ENCODE results near the gene KRTDAP.
A peak's percentile ranks its signal among the peaks of the same experiment; 100 is the strongest.

Gene KRTDAP

DNA sequence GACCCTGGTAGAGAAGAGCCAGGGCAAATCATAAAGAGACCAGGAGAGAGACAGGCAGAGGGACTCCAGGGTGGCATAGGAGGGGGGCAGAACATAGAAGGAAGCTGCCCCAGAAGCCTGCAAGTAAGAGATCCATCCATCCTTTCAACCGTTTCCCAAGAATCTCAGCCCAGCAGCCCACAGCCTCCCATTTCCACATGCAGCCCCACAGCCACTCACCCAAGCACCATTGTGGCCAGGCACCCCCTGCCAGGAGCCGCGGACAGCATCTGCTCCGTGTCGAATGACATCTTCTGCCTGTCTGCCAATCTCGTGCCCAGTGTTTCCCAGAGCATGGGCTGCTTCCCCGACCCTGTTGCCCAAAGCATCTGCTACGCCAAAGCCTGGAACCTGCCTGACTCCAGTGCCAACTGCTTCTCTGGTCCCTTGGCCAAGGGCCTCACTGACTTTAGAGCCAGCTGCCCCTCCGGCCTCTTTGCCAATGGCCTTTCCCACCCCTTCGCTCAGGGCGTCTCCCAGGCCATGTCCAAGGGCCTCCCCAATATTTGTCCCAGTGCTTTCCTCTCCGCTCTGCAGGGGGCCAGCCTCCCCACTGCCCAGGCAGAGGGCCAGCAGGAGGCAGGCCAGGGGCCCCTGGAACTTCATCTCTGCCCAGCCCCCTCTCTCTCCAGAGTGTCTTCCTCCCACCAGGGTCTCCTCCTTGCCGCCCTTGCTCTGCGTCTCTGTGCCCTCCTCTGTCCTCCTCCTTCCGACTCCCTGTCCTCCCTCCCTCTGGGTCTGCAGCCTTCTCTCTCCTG lies 22.8 kb upstream of the KRTDAP start:
- DNase-seq, result no peak

DNA sequence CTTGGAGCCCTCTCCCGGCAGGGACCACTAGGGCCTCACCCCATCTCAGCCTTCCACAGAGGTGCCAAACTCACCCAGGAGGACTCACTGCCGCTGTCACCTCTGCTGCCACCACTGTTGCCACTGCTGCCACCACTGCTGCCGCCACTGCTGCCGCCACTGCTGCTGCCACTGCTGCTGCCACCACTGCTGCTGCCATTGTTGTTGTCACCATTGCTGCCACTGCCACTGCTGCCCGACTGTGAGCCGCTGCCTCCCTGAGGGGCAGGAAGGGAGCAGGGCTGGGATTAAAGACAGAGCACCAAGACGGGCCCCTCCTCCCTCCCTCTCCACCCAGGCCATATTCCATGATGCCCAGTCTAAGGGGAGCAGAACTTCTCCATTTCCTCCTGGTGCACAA lies 21.1 kb upstream of the KRTDAP start:
- DNase-seq, result no peak

DNA sequence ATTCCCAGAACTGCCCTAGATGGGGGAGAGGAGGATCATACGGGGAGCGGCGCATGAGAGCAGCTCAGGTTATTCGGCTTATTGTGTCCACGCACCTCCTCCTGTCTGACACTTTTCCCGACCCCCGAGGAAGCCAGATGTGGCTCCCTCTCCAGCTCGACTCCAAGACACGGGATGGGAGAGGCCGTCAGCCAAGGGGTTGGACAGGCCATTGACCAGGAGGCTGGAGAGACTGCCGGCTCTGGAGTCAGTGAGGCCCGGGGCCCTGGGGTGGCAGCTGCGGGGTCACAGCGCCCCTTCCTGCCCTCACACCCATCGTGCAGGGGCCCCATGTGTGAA lies 20.3 kb upstream of the KRTDAP start:
- no peak for DNase-seq

DNA sequence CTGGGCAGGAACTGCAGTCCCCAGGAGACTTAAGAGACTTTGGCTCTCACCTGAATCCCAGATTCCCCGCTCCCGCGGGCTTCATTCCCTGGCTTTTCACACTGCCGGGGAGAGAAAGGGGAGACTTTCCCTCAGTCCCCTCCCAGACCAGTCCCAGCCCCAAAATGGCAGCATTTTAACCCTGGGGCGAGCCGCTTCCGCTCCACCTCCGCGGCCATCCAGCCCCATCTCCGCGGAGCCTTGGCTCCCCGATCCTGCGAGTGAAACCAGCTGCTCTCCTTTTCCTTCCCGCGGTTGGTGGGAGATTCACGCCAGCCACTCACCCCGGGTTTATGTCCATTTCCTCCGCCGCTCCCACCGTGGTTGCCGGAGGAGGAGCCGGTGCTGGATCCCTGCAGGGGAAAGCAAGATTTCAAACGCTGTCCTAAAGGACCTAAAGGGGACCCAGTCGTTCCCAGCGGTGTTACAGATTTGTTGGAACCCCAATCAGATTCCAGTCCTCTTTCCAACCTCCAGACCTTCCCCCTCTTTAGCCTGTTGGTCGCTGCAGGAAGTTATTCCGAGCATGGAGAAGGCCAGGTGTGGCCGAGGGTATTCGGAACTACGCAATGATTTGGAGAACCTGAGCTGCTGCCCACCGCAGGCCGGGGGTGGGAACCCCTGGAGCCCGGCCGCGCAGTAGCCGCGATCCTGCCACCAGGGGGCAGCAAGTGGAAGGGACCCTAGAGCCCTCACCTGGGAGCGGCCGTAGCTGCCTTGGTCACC lies 19.8 kb upstream of the KRTDAP start:
- peak; percentile 48 to 66 (median 58) for DNase-seq

DNA sequence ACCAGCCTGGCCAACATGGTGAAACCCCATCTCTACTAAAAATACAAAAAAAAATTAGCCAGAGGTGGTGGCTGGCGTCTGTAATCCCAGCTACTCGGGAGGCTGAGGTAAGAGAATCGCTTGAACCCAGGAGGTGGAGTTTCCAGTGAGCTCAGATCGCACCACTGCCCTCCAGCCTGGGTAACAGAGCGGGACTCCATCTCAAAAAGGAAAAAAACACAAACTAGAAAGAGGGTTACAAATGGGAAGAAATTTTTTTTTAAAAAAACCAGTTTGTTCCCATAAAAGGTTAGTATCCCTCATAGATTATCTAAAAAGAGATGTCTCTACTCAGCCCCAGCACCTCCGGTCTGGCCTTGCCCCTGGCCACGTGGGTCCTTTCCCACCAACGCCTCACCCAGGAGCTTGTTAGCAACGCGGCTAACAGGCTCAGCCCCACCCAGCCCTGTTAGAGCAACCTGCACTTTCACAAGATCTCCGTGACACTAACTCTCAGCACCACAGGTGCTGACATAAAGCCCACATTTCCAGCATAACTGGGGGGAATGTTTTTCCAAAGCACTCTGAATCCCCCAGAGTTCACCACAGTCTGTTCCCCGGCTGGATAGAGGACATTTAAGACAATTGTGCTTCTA lies 18.9 kb upstream of the KRTDAP start:
- DNase-seq, result no peak

DNA sequence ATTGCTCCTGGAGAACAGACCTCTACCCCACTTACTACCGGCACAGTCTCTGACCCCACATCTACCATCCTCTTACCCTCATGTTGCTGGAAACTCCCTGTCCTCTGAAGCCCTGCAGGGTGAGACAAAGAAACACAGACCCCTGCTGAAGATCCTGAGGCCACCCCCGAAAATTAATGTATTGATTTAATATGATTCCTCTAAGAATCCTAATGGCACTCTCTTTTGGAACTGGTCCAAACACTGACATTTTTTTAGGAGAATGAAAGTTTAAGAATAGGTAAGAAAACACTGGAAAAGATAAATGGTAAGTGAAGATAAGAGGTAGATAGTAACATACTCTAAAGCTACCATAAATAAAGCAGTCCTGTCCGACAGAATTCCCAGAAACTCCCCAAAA lies 17.9 kb upstream of the KRTDAP start:
- DNase-seq, result no peak

DNA sequence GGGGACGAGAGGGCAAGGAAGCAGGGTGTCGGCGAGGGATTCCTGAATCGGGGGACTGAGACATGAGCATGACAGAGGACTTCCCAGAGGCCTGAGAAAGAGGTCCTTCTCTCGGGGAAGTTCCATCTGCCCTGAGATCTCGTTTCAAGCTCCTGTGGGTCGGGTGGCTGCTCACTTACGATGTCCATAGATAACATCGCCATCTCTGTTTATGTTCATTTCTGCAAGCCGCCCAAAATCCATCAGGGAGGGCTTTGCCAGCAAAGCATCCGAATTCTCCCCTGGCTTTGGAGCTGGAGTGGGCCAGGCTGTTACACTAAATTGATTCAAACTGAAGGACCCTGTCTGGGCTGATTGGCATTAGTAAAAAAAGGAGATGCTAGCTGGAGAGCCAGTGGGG lies 17.3 kb upstream of the KRTDAP start:
- DNase-seq, result no peak

DNA sequence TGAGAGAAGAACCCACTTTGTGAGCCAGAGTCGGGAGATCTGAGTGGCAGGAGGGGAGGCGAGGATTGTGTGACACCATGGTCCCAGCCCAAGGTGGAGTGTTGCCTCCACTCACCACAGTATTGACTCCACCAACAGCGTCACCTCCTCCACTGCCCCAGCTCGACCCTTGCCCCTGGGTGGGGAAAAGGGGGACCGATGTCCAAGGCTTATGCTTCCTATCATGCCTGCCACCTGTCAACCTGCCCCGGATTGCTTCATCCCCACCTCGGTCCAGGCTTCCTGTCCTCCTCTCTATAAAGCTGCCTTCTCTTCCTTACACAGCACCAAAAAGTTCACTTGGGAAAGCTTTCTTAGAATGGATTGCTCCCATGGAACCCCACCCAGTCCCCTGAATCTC lies 15.7 kb upstream of the KRTDAP start:
- DNase-seq, result no peak

DNA sequence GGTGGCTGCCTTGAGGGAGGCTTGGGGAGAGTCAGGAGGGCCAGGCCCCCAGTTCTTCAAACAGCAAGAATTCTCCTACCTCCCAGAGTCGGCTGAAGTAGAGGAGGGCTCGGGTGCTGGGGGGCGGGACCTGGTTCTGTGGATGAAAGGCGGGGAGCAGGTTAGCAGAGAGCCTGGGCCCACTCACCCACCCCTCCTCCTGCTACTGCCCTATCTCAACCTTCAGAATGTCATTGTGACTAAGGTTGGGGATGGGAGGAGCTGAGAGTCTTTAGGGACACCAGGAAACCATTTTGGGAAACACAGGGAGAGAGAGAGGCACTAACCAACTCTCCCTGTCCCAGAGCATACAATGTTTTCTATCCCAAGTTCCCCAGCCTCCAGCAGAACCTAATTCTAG lies 12.5 kb upstream of the KRTDAP start:
- no peak for DNase-seq

DNA sequence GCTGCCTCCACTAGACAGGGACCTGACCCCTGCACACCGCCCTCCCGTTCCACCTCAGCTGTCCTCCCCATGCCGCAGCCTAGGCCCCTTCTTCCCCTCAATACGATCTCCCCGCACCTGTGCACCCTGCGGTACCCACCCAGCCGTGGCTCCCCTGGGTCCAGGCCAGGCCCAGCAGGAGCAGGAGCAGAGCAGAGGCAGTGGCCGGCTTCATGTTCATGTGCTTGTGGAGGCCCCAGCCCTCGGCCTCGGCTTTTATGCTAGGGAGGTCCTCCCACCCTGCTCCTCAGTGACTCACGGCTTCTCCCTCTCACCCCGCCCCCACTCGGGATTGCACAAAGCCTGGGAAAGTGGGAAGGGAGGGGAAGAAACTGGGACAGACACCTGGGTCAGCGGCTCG lies 11.4 kb upstream of the KRTDAP start:
- DNase-seq, result no peak

DNA sequence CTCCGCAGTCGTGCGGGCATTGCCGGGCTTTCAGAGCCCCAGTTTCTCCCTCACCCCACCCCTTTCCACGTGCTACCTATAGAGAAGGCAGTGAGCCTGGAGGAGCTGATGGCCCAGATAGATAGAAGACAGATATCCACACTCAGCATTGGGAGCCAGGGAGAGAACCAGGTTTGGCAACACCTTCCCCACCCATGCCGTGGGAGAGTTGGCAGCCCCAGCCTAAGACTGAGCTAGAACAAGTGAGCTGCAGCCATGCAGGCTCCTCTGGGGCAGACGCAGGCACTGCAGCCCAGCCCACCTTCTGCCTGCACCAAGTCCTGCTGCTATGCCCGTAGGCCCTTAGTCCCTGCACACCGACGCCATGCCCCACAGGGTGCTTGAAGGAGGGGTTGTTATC lies 10.3 kb upstream of the KRTDAP start:
- DNase-seq, result no peak

DNA sequence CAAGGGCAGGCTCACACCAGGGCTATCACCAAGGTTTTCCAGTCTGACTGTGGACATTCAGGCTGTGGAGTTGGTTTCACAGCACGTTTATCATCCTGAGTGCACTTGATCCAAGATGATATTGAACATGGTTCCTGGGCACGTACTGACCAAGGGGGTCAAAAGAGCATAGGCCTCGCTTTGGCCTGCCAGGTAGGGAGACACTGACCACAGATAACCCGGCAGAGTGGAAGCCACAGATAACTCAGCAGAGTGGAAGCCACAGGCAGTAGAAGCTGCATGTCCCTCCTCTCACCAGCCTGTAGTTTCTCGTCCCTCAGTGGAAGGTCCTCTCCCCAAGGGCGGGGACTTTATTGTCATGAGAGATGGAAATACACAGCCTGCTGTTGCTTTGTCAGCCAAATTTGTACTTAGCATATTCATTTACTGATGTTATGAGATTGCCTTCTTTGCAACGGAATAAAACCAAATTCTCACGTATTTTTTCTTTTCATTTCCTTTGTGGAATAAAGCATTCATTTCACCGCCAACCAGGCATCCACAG lies 8.8 kb upstream of the KRTDAP start:
- no peak for DNase-seq

DNA sequence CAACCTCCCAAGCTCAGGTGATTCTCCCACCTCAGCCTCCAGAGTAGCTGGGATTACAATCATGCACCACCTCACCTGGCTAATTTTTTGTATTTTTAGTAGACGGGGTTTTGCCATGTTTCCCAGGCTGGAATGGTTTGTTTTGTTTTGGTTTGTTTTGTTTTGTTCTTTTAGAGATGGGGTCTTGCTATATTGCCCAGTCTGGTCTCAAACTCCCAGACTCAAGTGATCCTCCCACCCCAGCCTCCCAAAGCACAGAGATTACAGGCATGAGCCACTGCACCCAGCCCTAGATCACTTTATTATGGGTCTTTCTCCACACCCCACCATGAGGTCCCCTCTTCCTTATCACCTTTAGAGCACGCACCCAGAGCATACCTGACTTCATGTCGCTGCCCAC lies 8.0 kb upstream of the KRTDAP start:
- no peak for DNase-seq

DNA sequence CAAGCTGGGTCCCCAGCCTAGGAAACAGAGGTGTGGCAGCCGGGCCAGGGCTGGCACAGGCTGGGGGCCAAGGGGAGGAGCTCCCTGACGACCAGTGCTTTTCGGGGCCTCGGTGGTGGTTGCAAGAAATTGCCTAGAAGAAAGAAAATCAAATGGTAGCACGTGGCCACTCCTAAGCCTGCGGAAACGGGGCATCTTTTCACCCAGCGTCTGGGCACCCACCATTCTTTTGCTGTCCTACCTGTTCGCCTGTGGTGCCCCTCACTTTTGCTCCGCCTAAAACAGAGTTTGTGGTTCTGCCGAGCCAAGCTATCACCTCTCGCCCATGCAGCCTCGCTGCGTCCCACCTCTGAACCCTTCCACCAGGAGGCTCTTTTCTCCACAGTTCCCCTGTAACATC lies 7.1 kb upstream of the KRTDAP start:
- DNase-seq, result no peak

DNA sequence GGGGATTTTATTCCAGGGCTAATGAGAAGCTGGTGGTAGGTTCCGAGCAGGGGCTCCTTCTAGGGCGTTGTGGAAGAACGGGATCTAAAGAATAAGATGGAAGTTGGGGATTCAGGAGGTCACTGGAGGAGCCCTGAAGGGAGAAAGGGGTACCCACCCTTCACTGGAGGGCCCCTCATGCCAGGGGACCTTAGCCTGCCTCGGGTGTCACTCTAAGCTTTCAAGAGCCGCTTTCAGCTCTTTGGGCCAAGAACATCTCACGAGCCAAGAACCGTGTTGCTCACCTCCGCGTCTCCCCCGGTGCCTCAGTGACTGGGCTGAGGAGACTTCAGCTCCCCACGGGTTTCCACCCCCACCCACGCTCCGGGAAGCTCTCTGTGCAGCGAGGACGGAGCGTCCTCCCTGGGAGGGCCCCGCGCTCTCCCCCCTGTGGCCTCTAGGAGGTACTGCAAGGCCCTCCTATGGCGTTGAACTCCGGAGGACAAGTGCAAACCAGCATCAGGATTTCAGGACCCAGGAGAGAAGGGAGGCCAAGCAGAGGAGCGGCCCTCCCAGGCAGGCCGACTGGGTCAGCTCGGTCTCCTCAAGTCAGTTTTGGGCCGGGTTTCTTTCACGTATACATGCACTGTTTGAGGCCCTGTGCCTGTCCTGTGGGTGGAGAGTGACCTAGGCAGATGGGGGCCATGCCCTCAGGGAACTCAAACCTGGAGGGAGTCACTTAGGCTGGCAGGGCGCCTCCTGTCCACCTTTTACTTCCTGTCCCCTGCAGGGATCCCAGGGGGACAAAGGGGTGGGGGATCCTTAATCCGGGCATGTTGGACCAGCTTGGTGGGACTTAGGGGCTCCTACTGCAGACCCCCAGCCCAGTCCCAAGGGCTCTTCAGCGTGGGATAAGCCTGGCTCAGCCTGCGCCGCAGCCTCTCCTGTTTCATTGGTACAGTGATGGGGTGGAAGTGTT lies 5.1 kb upstream of the KRTDAP start:
- DNase-seq, result peak; percentile 36 to 45 (median 38)

DNA sequence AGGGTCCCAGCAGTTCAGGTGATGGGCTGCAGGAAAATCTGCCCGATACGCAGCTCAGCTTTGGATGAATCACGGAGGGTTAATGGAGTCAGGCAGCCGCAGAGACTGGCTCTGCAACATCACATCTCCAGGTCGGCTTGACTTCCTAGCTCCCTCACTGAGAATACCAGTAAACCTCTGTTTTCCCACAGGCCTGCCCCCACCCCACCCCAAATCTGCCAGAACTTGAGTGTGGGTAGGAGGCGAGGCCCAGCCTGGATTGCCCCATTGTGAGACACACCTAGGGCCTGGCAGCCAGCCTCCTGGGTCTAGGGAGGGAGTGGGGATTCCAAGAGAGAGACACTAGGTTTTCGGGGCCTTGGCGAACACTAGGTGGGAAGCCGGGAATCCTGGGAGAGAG lies 3.7 kb upstream of the KRTDAP start:
- DNase-seq, result no peak

DNA sequence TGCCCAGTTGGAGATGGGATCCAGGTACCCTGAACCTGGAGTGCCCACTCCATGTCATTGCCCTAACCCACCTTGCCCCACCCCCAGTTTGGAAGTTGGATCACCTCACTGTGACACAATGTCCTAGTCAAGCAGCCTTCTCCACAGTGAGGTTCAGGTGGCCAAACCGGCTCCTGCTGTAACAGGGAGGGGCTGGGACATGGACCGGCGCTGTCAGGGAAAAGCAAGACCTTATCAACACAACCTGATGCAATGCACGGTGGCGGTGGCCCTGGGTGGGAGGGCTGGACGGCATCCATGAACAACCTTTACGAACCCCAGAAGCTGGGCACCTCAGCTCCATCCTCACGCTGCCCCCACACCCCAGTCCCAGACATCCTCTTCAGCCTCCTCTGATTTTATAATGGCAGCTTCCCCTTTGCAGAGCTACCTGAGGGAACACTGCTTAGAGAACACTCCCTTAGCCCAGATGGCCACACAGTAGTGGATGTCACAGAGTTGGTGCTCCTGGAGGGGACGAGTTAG lies 1.6 kb upstream of the KRTDAP start:
- DNase-seq, result no peak

DNA sequence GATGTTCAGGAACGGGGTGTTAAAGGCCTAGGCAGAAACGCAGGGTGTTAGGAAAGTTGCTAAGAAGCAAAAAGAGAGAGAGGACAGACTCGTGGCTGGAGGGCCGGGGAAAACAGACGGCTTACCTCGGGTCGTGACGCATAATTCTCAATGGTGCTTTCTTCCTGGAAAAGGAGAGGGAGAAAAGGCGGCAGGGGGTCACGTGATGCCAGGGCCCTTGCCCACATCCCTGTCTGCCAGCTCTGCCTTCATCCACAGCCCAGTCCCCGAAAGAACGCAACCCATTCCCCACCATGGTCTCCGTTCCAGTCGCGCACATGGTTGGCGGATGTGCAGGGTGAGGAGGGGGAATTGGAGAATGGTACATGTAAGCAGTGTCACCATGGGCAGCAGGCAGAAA lies 1.6 kb downstream of the KRTDAP start:
- no peak for DNase-seq

DNA sequence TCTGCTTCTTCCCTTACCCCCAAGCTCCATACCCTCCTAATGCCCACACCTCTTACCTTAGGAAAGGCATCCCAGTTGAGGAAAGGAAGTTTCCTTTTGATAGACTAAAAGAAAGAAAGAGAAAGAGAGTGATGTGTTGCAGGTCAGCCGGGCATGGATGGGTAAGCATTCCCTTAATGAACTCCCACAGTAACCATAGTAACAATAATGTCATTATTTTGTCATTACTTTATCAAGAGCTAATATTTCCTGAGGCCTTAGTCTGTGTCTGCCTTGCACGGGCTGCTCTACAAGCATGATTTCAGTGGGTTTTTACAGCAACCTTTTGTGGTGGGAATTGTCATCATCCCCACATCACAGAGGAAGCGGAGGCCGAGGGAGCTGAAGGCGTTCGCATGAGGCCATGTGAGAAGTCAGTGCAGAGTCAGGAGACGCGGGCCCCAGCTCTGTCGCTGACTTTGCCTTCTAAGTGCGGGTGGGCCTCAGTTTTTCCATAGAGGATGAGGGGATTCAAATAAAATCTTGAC lies 2.5 kb downstream of the KRTDAP start:
- no peak for DNase-seq

DNA sequence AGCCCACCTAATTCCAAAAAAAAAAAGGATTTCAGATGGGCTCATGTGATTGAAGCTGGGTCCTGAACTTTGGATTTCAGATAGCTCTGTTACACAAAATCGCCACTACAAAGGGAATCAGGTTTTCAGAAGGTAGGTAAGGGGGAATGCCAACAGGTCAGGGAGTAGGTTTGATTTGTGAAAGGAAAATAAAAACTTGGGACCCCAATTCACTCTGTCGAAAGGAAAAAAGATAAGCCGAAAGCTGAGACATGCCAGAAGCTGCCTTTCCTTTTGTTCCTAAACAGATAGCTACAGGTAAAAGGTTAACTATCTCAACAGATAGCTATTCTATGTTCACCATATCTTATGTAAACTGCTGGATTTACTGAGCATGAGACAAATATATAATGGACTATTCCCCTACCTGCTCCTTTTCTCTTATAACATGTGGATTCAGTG lies 4.0 kb downstream of the KRTDAP start:
- no peak for DNase-seq

DNA sequence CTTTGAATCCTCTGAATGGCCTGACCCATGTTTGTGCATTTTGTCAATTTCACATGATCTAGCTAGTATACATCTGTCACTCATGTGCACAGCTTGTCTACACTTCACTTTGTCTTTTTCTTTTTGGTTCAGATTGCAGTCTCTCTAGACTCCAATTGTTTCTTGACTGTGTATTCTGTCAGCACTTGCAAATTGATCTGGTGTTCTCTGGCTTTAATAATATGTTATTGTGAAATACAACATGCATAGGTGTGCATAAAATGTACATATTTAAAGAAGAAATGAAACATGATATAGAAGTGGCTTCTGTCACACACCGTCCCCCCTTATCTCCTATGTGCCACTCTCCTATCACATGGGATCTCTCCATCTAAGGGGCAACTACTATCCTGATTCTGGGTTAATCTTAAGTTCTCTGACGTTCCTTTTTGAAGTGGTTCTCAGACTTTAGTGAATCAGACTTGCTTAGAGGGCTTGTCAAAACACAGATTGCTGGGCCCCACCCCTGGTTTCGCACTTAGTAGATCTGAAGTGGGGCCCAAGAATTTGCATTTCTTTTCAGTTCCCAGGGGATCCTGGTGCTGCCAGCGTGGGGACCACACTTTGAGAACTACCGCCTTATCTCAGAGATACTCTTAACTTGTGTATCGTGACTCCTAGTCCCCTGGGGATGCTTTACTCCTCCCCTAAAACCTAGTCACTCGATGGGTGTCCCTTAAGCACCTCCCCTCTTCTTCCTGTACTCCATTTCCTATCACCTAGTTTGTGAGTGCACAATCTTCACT lies 5.8 kb downstream of the KRTDAP start:
- DNase-seq, result no peak

All from activated CD4-positive, CD25-positive, alpha-beta regulatory T cell (primary cell).